Neutrophil (primary cell): ENCODE data around the gene ILRUN.

Experiments
- H3K27ac ChIP-seq: fragments of 200-600 bp; sonication (generic); 2 replicates; pipeline ENCODE4 v1.5.1; 2016; ENCODE audit warnings: mild to moderate bottlenecking, moderate library complexity
- H3K27me3 ChIP-seq: fragments of 200-600 bp; sonication (generic); 2 replicates; pipeline ENCODE4 v1.6.0; 2016; ENCODE audit warnings: mild to moderate bottlenecking
- H3K36me3 ChIP-seq: fragments of 200-600 bp; sonication (generic); 2 replicates; pipeline ENCODE4 v1.5.1; 2017
- H3K4me1 ChIP-seq, 2 experiments: fragments of 200-600 bp in 1 of 2; sonication (generic) in 1 of 2; 1 replicate in 1 of 2; 2 replicates in 1 of 2; pipeline versions ENCODE4 v1.5.1 to v1.6.1; 2013 to 2016; ENCODE audit warnings: low read depth in 1 of 2, low read length in 1 of 2, mild to moderate bottlenecking in 1 of 2, moderate library complexity in 1 of 2; ENCODE audit not compliant: control insufficient read depth in 1 of 2, insufficient read depth in 1 of 2
- H3K4me3 ChIP-seq, 2 experiments: fragments of 200-600 bp in 1 of 2; sonication (generic) in 1 of 2; 1 replicate in 1 of 2; 2 replicates in 1 of 2; pipeline ENCODE4 v1.5.1; 2013 to 2016; ENCODE audit warnings: low read depth in 1 of 2, low read length in 1 of 2, mild to moderate bottlenecking in 1 of 2, moderate library complexity in 1 of 2
- H3K9me3 ChIP-seq: fragments of 200-600 bp; sonication (generic); 2 replicates; pipeline ENCODE4 v1.5.1; 2016
- TF ChIP-seq, protein P1 (sequence below): fragments of 200-600 bp; sonication (generic); IDR thresholded peaks from 2 replicates; pipeline ENCODE4 v1.5.1; 2016; ENCODE audit warnings: antibody characterized with exemption

ILRUN gene

GRCh38 chr6:34696189-34696738 is 303 bp downstream of the ILRUN start:
- Histone ChIP-seq H3K36me3 (no peaks in the 10 kb centered on the region), H3K27ac (peak overlapping the region; percentile 93), H3K4me1 (peaks cover 27 to 28% of the 10 kb centered on the region in 2 experiments), H3K4me3 (peak overlapping the region; percentile 75 to 90), H3K27me3 (no peaks in the 10 kb centered on the region), H3K9me3 (no peaks in the 10 kb centered on the region)
- TF ChIP-seq, protein P1, sequence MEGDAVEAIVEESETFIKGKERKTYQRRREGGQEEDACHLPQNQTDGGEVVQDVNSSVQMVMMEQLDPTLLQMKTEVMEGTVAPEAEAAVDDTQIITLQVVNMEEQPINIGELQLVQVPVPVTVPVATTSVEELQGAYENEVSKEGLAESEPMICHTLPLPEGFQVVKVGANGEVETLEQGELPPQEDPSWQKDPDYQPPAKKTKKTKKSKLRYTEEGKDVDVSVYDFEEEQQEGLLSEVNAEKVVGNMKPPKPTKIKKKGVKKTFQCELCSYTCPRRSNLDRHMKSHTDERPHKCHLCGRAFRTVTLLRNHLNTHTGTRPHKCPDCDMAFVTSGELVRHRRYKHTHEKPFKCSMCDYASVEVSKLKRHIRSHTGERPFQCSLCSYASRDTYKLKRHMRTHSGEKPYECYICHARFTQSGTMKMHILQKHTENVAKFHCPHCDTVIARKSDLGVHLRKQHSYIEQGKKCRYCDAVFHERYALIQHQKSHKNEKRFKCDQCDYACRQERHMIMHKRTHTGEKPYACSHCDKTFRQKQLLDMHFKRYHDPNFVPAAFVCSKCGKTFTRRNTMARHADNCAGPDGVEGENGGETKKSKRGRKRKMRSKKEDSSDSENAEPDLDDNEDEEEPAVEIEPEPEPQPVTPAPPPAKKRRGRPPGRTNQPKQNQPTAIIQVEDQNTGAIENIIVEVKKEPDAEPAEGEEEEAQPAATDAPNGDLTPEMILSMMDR: no peak

GRCh38 chr6:34695729-34696188 is 808 bp downstream of the ILRUN start:
- Histone ChIP-seq H3K4me3 (peak overlapping the region; percentile 75 to 90), H3K36me3 (no peaks in the 10 kb centered on the region), H3K27ac (peak overlapping the region; percentile 93), H3K9me3 (no peaks in the 10 kb centered on the region), H3K4me1 (peaks cover 27 to 28% of the 10 kb centered on the region in 2 experiments), H3K27me3 (no peaks in the 10 kb centered on the region)
- TF ChIP-seq, protein P1: no peak

DNA sequence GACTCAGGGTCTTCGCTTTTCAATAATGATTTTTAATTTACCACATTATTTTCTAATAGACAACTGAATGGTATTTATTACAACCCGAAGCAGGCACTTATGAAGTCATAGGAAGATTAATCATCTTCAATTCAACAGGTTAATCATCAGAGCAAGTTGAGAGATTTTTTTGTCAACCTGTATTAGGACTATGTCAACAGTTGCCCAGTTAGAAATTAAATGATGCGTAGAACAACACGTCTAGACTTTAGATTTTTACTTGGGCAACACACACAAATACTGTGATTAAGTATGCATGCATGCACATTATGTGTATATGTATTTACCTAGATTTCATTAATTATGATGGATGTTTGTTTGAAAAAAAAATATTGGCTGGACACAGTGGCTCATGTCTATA is 4.3 kb downstream of the ILRUN start:
- H3K4me3 ChIP-seq: no peak overlapping the region
- H3K9me3 ChIP-seq: no peaks in the 10 kb centered on the region
- no peak overlapping the region for H3K27ac ChIP-seq
- TF ChIP-seq, protein P1: no peak
- H3K36me3 ChIP-seq: no peaks in the 10 kb centered on the region
- H3K4me1 ChIP-seq: peaks cover 26% of the 10 kb centered on the region in 2 experiments
- no peaks in the 10 kb centered on the region for H3K27me3 ChIP-seq

GRCh38 chr6:34689742-34690141 is 6.8 kb downstream of the ILRUN start:
- Histone ChIP-seq H3K27ac (no peak overlapping the region), H3K27me3 (no peaks in the 10 kb centered on the region), H3K36me3 (no peaks in the 10 kb centered on the region), H3K9me3 (no peaks in the 10 kb centered on the region), H3K4me3 (no peak overlapping the region), H3K4me1 (peaks cover 8 to 10% of the 10 kb centered on the region in 2 experiments)
- TF ChIP-seq, protein P1: no peak

- no peak overlapping the region for H3K27ac ChIP-seq
- no peak overlapping the region for H3K4me3 ChIP-seq
- H3K9me3 ChIP-seq: no peaks in the 10 kb centered on the region
- TF ChIP-seq, protein P1: no peak
- H3K36me3 ChIP-seq: no peaks in the 10 kb centered on the region
- peaks cover 4 to 5% of the 10 kb centered on the region in 2 experiments for H3K4me1 ChIP-seq
- H3K27me3 ChIP-seq: no peaks in the 10 kb centered on the region
Observed at GRCh38 chr6:34688956-34689355, 7.6 kb downstream of the ILRUN start.
